HG03558 (cell line): Measurements from ENCODE around the gene WDR83.
"Not testable (repeated sequence)": the region's sequence is repeated elsewhere in the genome, so short reads cannot be mapped to it uniquely, and the experiment has no call there.

ENCODE experiments used
- ATAC-seq: cut with Tn5 transposase; IDR thresholded peaks from one replicate; pipeline ENCODE4 v1.9.1; 2021; ENCODE audit warnings: moderate number of reproducible peaks; ENCODE audit not compliant: unreplicated experiment; ENCODE audit errors: extremely low read depth

The WDR83 gene, protein sequence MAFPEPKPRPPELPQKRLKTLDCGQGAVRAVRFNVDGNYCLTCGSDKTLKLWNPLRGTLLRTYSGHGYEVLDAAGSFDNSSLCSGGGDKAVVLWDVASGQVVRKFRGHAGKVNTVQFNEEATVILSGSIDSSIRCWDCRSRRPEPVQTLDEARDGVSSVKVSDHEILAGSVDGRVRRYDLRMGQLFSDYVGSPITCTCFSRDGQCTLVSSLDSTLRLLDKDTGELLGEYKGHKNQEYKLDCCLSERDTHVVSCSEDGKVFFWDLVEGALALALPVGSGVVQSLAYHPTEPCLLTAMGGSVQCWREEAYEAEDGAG

DNA sequence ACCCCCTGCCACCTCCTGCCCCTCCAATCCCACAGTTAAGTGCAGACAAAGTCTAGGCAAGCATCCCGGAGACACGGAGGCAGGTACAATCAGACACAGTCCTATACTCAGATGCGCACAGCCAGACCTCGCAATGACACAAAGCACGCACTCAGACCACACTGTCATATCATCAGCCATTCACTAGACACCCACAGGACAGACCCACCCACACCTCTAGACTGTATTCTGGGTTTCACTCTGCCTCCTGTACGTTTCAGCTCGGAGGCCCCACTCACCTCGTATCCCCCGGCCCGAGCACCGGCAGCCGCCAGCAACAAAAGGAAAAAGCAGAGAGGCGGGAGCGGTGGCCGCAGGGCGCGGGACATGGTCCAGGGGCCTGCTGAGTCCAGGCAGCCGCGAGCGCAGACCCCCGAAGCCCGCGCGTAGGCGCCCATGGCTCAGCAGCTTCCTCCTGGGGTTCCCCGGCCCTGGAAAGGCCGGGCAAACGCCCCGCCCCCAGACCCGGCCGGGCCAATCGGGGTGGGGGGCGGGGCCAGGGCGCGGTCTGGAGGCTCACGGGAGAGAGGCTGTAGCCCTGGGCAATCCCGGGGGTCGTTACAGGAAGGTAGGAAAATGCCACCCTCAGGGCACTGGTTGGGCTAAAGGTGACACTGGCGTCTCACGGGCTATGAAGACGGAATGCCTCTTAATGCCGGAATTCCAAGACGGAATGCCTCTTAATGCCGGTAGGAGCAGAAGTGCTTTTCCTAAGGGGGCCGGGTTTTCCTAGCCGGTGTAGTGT is at the start of gene WDR83, which contains the start of gene MAN2B1:
Gene WDR83, plus strand, starts transcription at position 543 of the 784 bp plus-strand sequence. CDS start 2,984 bp downstream, outside the sequence.
Gene MAN2B1, minus strand, starts transcription at position 478 of the 784 bp plus-strand sequence. Its CDS starts 41 bp downstream, at position 437.
- no peak for ATAC-seq

DNA sequence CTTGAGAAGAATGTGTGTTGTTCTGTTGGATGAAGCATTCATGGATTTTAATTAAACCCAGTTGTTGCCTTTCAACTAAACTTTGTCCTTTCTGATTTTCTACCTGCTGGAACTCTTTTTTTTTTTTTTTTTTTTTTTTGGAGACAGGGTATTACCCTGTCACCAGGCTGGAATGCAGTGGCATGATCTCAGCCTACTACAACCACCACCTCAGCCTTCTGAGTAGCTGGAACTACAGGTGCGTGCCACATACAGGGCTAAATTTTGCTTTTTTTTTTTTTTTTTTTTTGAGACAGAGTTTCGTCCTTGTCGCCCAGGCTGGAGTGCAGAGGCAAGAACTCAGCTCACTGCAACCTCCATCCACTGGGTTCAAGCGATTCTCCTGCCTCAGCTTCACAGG is 49.0 kb upstream of the WDR83 start:
- ATAC-seq = no peak

DNA sequence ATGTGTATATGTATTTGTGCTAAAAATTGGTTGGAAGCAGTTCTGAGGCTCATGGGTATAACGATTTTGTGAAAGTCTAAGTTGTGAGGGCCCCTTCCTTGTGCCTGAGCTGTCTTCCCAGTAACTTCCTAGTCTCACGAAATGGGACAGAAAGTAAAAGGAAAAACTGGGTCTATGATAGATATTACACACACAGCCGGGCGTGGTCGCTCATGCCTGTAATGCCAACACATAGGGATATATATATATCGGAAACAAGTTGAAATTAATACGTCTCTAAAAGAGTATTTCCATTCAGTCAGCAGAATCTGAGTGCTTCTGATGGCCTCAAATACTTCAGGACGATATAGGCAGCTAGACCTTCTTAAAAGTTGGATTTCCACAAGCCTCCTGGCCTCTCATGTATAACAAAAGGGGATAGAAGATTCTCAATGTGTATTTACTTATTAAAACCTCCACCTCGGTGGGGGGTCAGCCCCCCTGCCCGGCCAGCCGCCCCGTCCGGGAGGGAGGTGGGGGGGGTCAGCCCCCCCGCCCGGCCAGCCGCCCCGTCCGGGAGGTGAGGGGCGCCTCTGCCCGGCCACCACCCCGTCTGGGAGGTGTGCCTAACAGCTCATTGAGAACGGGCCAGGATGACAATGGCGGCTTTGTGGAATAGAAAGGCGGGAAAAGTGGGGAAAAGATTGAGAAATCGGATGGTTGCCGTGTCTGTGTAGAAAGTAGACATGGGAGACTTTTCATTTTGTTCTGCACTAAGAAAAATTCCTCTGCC is 45.2 kb upstream of the WDR83 start:
- ATAC-seq = not testable (repeated sequence)

DNA sequence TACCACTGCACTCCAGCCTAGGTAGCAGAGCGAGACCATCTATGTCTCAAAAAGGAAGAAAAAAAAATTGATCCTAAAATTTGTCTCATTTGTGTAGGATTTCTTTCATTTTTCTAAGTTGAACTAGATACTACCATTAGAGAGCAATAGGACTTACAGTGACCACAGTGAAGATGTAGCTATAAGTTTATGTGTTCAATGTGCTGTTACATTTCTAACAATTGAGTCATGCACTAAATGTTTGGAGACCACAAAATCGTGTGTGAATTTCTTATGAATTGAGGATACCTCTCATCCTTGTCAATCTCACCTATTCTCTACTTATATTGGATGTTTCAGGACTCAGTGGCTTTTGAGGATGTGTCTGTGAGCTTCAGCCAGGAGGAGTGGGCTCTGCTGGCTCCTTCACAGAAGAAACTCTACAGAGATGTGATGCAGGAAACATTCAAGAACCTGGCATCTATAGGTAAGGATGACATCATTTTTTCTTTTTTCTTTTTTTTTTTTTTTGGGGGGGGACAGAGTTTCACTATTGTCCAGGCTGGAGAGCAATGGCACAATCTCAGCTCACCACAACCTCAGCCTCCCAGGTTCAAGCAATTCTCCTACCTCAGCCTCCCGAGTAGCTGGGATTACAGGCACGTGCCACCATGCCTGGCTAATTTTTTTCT is 43.1 kb upstream of the WDR83 start:
- no peak for ATAC-seq

DNA sequence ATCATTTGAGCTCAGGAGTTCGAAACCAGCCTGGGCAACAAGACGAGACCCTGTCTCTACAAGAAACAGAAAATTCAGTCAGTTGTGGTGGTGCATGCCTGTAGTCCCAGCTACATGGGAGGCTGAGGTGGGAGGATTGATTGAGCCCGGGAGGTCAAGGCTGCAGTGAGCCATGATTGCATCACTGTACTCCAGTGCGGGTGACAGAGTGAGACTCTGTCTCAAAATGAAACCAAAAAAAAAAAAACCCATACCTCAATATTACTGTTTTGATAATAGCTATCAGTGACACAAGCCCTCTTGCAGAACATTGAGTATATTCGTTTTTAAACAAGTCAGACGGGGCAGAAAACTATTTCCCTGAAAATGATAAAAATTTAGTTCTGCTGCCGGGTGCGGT is 39.6 kb upstream of the WDR83 start:
- no peak for ATAC-seq

DNA sequence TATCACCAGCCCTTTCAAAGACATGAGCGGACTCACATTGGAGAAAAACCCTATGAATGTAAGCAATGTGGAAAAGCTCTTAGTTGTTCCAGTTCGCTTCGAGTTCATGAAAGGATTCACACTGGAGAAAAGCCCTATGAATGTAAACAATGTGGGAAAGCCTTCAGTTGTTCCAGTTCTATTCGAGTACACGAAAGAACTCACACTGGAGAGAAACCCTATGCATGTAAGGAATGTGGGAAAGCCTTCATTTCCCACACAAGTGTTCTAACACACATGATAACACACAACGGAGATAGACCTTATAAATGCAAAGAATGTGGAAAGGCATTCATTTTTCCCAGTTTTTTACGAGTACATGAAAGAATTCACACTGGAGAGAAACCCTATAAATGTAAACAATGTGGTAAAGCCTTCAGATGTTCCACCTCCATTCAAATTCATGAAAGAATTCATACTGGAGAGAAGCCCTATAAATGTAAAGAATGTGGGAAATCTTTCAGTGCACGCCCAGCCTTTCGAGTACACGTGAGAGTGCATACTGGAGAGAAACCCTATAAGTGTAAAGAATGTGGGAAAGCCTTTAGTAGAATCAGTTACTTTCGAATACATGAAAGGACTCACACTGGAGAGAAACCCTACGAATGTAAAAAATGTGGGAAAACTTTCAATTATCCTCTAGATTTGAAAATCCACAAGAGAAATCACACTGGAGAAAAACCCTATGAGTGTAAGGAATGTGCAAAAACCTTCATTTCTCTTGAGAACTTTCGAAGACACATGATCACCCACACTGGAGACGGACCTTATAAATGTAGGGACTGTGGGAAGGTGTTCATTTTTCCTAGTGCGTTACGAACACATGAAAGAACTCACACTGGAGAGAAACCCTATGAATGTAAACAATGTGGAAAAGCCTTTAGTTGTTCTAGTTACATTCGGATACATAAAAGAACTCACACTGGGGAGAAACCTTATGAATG is 38.3 kb upstream of the WDR83 start:
- ATAC-seq = no peak

DNA sequence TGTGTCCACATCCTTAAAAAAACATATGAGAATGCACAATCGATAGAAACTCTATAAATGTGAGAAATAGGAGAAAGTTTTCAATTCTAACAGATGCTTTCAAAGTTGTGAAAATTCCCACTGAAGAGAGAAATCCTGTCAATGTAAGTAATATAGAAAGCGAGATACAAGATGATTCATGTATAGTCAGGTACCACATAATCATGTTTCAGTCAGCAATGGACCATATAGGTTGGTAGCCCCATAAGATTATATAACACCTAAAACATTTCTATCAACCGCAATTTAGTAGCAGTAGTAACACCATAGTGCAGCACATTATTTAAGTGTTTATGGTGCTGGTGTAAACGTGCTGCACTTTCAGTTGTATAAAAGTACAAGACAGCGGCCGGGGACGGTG is 37.4 kb upstream of the WDR83 start:
- no peak for ATAC-seq

DNA sequence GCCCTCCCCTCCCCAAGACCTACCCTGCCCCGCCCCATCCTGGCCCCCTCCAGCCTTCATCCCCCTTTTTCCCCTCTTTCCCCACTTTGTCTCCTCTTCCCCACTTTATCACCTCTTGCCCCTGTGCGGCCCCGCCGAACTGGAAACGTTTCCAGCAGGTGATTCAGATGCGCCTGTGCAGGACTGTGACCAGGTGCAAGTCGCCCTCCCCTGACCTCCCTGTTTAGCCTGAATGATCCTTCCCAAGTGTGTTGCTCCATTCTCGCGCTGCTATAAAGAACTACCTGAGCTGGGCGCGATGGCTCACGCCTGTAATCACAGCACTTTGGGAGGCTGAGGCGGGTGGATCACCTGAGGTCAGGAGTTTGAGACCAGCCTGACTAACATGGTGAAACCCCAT is 30.0 kb upstream of the WDR83 start:
- ATAC-seq = no peak

DNA sequence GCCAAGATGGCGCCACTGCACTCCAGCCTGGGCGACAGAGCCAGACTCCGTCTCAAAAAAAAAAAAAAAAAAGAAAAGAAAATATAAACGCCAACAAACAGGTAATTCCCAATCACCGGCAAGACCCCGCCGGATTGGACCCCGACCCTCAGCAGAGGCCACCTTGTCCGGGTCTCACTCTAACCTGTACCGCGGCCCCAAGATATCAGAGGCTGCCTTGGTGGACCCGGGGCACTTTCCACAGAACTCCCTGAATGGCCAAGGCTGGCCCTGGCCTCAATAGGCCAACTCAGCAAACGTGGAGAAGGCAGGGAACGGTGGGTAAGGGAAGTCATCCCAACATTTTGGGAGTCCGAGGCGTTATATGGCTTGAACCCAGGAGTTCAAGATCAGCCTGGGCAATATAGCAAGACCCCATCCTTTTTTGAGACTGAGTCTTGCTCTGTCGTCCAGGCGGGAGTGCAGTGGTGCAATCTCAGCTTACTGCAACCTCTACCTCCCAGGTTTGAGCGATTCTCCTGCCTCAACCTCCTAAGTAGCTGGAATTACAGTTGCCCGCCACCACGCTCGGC is 27.9 kb upstream of the WDR83 start:
- ATAC-seq = no peak

DNA sequence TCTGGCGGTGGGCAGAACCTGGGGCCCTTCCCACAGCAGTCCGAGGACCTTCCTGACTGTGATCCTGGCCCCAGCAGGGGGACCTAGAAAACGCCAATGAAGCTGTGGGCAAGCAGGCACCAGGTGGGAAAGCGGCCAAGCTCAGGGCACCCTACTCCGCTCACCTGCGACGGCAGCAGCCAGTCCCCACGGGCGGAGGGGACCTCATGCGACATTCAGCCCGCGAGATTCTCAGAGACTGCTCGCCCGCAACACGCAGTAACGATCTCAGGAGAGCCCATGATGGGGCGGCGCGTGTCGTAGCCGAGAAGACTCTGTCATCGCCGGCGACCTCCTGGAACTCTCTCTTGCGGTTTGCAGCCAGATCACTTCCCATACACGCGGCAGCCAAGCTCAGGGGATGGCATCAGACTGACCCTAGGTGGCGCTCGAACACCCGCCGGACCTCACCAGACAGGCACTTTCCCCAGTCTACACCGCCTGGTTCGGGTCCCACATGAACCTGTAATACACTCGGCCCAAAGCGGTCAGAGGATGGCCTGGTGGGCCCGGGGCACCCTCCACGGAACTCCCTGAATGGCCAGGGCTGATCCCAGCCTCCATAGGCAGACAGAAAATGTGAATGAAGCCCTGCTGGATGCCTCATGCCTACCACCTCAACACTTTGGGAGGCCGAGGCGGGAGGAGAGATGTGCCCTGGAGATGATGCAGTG is 26.6 kb upstream of the WDR83 start:
- ATAC-seq = no peak

DNA sequence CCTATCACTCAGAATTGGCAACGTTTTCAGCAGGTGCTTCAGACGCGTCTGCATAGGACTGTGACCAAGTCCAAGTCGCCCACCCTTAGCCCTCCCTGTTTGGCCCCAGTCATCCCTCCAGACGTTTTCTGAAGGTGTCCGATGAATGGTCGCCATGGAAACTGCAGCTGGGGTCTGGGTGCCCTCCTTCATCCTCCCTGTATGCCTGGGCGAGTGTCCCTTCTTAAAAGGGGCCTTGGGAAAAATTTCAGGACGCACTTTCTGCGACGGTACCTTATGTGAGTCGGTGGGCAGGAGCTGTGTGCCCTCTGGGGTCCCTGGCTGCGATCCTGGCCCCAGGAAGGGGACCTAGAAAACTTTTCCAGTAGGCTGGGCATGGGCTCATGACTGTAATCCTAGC is 25.2 kb upstream of the WDR83 start:
- ATAC-seq = no peak

DNA sequence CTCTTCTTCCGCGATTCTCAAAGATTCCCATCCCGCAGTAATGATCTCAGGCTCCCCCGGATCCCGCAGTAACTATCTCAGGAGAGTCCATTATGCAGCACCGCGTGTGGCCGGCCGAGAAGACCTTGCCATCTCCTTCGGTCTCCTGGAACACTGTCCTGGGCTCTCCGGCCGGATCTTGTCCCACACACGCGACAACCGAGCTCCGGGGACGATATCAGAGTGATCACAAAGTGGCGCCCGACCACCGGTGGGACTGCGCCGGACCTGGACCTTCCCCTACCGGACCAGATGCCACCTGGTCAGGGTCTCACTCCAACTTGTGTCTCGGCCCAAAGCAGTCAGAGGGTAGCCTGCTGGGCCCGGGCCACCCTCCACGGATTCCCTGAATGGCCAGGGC is 24.1 kb upstream of the WDR83 start:
- no peak for ATAC-seq

DNA sequence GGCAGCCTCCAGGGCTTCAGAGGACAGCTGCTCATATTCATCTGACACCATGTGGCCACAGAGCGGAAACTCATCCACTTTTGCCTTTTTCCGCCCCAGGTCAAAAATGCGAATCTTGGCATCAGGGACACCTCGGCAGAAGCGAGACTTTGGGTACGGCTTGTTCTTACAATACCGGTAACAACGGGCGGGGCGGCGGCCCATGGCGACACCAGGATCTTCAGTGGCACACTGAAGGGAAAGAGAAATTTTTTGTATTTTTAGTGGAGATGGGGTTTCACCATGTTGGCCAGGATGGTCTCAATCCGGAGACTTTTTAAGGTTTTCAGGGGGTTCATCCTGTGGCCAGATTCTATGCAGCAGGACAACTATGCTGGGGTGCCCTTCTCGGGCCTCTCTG is 22.9 kb upstream of the WDR83 start:
- ATAC-seq = not testable (repeated sequence)

DNA sequence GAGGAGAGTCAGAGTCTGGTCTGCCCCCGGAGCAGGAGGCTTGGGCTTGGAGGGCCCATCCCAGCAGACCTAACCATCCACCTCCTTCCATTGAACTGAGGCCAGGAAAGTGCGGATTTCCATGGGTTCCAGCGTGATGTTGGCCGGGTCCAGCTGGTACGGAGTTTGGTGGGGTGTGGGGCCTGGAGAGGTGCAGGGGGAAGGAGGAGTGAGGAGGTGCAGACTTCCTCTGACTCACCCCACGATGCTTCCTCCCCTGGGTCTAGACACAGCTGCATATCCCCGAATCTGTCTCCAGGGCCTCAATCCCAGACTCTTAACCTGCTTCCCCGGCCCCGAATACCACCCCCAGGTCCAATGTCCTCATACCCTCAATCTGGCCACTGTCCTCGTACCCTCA is 20.1 kb upstream of the WDR83 start:
- ATAC-seq = no peak

DNA sequence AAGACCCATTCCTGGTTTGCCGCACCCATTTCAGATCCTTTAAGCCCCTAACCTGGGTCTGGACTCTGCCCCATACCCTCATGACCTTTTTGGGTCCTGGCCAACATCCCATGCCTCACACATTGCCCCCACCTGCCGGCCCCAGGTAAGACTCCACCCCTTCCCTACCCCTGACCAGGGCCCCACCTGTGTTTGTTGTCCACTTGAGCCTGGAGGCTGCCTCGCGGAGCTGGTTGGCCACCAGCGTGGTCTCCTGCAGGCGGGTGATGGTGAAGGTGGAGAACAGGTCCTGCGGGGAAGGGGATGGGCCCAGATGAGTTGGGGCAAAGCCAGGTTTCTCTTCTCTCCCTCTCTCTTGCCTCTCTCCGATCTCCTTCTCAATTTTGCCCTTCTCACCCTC is 19.6 kb upstream of the WDR83 start:
- no peak for ATAC-seq

DNA sequence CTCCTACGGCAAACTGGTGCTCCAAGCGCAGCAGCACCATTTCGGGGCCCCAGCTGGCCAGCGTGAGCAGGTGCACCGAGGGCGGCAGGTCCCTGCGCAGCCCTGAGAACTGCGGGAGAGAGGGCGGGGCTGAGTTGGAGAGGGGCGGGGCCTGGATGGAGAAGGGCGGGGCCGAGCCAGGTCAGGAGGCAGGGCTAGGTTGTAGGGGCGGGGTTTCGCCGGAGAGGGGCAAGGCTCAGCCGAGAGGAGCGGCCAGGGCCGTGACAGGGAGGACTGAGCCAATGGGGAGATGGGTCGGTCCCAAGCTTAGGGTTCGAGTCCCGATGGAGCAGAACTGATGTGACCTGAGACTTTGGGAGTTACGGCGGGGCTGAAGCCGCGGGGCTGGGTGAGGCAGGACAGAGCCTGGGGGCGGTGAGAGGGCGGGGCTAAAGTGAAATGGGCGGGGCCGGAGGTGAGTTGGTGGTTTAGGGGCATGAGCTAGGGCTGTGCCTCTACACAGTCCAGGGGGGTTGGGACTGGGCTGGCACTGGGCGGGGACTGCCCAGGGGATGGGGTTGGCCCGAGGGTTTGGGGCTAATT is 19.0 kb upstream of the WDR83 start:
- no peak for ATAC-seq

DNA sequence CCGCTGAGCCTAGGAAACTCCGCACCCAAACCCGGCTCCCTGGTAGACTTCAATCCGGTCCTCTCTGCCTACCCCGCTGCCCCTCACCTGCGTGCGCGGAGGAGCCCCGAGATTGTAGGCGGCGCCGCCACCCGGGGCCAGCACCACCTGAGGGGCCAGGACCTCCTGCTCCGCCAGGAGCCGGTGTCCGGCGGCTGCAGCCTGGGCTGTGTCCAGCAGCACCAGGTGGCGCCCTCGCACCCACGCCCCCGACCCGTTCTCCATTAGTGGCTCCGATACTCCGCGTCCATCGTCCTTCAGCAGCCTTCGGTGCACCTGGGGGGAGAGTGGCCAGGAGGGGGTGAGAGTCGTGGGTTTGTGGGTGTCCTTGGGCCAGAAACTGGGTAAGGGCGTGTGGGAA is 18.5 kb upstream of the WDR83 start:
- ATAC-seq = no peak

DNA sequence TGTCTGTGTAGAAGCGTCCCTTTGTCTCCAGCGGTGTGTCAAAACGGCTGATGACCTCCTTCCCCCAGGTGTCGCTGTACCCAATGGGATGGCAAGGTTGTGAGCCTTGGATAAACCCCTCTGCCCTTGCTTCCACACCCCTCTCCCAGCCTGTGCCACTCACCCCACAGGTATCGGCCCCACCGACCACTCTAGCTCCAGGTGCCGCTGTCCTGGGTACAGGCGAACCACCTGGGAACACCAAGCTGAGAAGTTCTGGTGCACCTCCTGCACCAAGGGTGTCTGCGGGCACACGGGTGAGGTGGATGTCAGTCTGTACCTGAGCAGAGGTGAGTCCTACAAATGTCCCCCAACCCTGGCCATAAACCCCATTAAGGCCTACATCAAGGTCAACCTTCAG is 16.7 kb upstream of the WDR83 start:
- ATAC-seq = no peak
